ENCODE measurements around the gene SETBP1.

SETBP1 gene

DNA sequence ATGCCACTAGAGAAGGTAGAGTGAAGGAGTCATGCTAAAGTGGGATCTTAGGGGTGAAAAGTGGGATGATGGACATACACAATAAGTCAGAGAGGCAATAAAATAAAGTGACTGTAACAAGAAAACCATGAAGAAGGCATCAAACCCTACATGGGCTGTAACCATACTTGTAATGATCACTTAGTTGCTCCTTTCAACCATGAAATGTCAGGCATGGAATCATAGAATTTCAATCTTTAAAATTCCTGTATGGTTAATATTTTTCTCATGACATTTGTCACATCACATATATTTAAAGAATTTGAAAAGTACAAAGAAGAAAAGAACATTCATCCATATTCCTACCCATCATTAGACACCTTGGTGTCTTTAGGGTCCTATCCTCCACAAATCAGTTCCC lies 20.9 kb upstream of the SETBP1 start:
- TF ChIP-seq, protein P1, sequence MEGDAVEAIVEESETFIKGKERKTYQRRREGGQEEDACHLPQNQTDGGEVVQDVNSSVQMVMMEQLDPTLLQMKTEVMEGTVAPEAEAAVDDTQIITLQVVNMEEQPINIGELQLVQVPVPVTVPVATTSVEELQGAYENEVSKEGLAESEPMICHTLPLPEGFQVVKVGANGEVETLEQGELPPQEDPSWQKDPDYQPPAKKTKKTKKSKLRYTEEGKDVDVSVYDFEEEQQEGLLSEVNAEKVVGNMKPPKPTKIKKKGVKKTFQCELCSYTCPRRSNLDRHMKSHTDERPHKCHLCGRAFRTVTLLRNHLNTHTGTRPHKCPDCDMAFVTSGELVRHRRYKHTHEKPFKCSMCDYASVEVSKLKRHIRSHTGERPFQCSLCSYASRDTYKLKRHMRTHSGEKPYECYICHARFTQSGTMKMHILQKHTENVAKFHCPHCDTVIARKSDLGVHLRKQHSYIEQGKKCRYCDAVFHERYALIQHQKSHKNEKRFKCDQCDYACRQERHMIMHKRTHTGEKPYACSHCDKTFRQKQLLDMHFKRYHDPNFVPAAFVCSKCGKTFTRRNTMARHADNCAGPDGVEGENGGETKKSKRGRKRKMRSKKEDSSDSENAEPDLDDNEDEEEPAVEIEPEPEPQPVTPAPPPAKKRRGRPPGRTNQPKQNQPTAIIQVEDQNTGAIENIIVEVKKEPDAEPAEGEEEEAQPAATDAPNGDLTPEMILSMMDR (IDR thresholded peaks at IDR 0.05; ENCODE audit: insufficient read depth, low read depth, low read length, missing control alignments): no peak
- H3K4me3 ChIP-seq (ENCODE audit: low read depth, low read length): no peak overlapping the region
- no peak for DNase-seq (ENCODE audit: low read depth)

DNA sequence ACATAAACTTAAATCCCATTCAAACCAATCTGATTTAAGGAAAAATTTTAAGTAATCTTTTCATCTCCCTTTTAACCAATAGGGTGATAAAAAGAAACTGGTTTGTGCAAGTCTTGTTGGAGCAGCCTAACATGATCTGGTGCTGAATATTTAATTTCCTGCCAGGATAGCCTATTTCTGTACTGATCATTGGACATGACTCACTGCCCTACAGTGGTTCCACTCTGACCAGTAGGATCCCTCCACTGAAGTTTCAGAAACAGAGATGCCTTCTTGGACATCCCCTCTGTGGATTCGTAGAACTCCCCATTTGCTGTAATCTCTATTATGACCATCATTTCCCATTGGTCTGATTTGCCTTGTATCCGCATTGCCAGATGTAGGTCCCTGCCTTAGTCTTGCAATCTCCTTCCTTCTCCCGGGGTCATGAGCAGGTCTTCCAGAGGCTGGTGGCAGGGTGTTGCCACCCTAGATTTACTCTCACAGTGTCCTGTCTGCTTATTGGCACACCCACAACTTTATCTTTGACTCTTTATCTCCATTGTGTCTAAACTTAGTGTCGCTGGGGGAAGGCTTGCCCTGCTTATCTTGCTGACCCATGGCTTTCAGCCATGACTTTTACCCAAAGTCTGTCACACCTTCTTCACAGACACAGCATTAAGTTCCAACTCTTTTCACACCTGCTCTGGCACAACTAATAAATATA lies 12.3 kb upstream of the SETBP1 start:
- H3K4me3 ChIP-seq (ENCODE audit: low read depth, low read length): no peak overlapping the region
- TF ChIP-seq, protein P1 (IDR thresholded peaks at IDR 0.05; ENCODE audit: insufficient read depth, low read depth, low read length, missing control alignments): no peak
- DNase-seq (ENCODE audit: low read depth): no peak

DNA sequence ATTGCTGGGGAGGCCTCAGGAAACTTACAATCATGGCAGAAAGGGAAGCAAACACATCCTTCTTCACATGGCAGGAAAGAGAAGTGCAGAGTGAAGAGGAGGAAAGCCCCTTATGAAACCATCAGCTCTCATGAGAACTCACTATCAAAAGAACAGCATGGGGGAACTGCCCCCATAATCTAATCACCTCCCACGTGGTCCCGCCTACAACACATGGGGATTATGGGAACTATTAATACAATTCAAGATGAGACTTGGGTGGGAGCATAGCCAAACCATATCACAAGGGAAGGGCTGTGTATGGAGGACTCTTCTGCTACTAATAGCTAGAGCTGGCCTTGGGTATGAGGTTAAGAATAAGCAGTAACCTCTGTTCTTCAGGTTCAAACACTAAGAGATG lies 8.8 kb upstream of the SETBP1 start:
- no peak for DNase-seq (ENCODE audit: low read depth)
- H3K4me3 ChIP-seq (ENCODE audit: low read depth, low read length): no peak overlapping the region
- TF ChIP-seq, protein P1 (IDR thresholded peaks at IDR 0.05; ENCODE audit: insufficient read depth, low read depth, low read length, missing control alignments): no peak

GRCh38 chr18:44672506-44672905 lies 8.2 kb upstream of the SETBP1 start:
- H3K4me3 ChIP-seq (ENCODE audit: low read depth, low read length): no peak overlapping the region
- DNase-seq (ENCODE audit: low read depth): no peak
- TF ChIP-seq, protein P1 (IDR thresholded peaks at IDR 0.05; ENCODE audit: insufficient read depth, low read depth, low read length, missing control alignments): no peak

GRCh38 chr18:44673256-44673880 lies 7.3 kb upstream of the SETBP1 start:
- no peak for DNase-seq (ENCODE audit: low read depth)
- TF ChIP-seq, protein P1 (IDR thresholded peaks at IDR 0.05; ENCODE audit: insufficient read depth, low read depth, low read length, missing control alignments): no peak
- H3K4me3 ChIP-seq (ENCODE audit: low read depth, low read length): no peak overlapping the region

DNA sequence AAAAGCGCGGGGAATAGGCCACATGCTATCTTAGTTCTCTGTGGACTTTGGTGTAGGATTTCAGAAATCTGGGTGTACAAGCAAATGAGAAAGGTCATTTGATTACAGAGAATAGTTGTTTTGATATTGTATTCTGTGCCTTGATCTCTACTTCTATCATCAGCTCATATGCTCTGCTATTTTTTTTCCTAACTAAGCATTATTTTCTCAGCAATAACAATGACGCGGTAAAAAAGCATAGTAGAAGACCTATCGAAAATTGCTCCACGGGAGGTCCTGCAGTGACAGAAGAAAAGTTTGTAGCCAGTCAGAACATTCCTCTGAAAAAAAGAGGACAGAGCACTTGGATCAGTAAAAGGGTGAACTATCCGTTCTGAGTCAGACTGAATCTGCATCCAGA lies 2.8 kb upstream of the SETBP1 start:
- DNase-seq (ENCODE audit: low read depth): no peak
- TF ChIP-seq, protein P1 (IDR thresholded peaks at IDR 0.05; ENCODE audit: insufficient read depth, low read depth, low read length, missing control alignments): no peak
- H3K4me3 ChIP-seq (ENCODE audit: low read depth, low read length): no peak overlapping the region

- TF ChIP-seq, protein P1 (IDR thresholded peaks at IDR 0.05; ENCODE audit: insufficient read depth, low read depth, low read length, missing control alignments): no peak
- H3K4me3 ChIP-seq (ENCODE audit: low read depth, low read length): no peak overlapping the region
- DNase-seq (ENCODE audit: low read depth): no peak
Observed at GRCh38 chr18:44678725-44679055, 2.0 kb upstream of the SETBP1 start.
